Neuronal stem cell (in vitro differentiated cells): Measurements from ENCODE around the gene SEPTIN5.

Experiments
- DNase-seq: peaks from one replicate; pipeline ENCODE4 v3.0.0-alpha.2; 2013; ENCODE audit warnings: low spot score
- H2AFZ ChIP-seq: one replicate; pipeline ENCODE4 v1.6.1; 2013; ENCODE audit warnings: mild to moderate bottlenecking, low read length, inconsistent platforms
- H2AK5ac ChIP-seq: 2 replicates; pipeline ENCODE4 v1.6.1; 2013; ENCODE audit warnings: low read depth, mild to moderate bottlenecking, inconsistent platforms, low read length, moderate library complexity, mixed read lengths
- H2BK120ac ChIP-seq: 2 replicates; pipeline ENCODE4 v1.6.1; 2013; ENCODE audit warnings: low read depth, mild to moderate bottlenecking, inconsistent platforms, low read length, moderate library complexity, mixed read lengths
- H2BK12ac ChIP-seq: one replicate; pipeline ENCODE4 v1.6.1; 2013; ENCODE audit warnings: low read length, inconsistent platforms
- H2BK15ac ChIP-seq: 2 replicates; pipeline ENCODE4 v1.6.1; 2013; ENCODE audit warnings: mild to moderate bottlenecking, low read length, inconsistent platforms, mixed read lengths
- H2BK5ac ChIP-seq: one replicate; pipeline ENCODE4 v1.6.1; 2013; ENCODE audit warnings: inconsistent platforms, mild to moderate bottlenecking, low read length, moderate library complexity
- H3K14ac ChIP-seq: one replicate; pipeline ENCODE4 v1.6.1; 2013; ENCODE audit warnings: low read length, inconsistent platforms
- H3K18ac ChIP-seq: 2 replicates; pipeline ENCODE4 v1.6.1; 2013; ENCODE audit warnings: low read length, inconsistent platforms
- H3K23ac ChIP-seq: 2 replicates; pipeline ENCODE4 v1.6.1; 2013; ENCODE audit warnings: low read depth, mild to moderate bottlenecking, mixed read lengths, low read length, inconsistent platforms; ENCODE audit not compliant: poor library complexity
- H3K27ac ChIP-seq: replicated peaks from 3 replicates; pipeline ENCODE4 v1.5.1; 2013; ENCODE audit warnings: low read length, inconsistent platforms
- H3K27me3 ChIP-seq, 3 experiments: 2 replicates each; pipeline ENCODE4 v1.6.1; 2013; ENCODE audit warnings: low read length in 3 of 3, mild to moderate bottlenecking in 2 of 3, inconsistent platforms in 1 of 3, low read depth in 1 of 3, mixed read lengths in 1 of 3, moderate library complexity in 1 of 3; ENCODE audit not compliant: control insufficient read depth in 3 of 3, insufficient read depth in 3 of 3
- H3K36me3 ChIP-seq, 2 donors: replicated peaks in 1 of 2; 2 replicates each; pipeline ENCODE4 v1.6.1; 2013; ENCODE audit warnings: low read length in 2 of 2; ENCODE audit not compliant: control insufficient read depth in 2 of 2, insufficient read depth in 2 of 2
- H3K4ac ChIP-seq: 2 replicates; pipeline ENCODE4 v1.6.1; 2013; ENCODE audit warnings: inconsistent platforms, mild to moderate bottlenecking, low read length, moderate library complexity
- H3K4me1 ChIP-seq, 2 donors: 1 replicate in 1 of 2; 2 replicates in 1 of 2; pipeline ENCODE4 v1.6.1; 2013; ENCODE audit warnings: low read length in 2 of 2, low read depth in 1 of 2; ENCODE audit not compliant: control insufficient read depth in 2 of 2, insufficient read depth in 1 of 2
- H3K4me2 ChIP-seq: one replicate; pipeline ENCODE4 v1.6.1; 2013; ENCODE audit warnings: mild to moderate bottlenecking, low read length, inconsistent platforms; ENCODE audit not compliant: insufficient read depth, poor library complexity, severe bottlenecking
- H3K4me3 ChIP-seq, 2 donors: 2 replicates each; pipeline ENCODE4 v1.5.1; 2013; ENCODE audit warnings: low read length in 2 of 2, mild to moderate bottlenecking in 2 of 2, inconsistent platforms in 1 of 2, moderate library complexity in 1 of 2
- H3K79me1 ChIP-seq: one replicate; pipeline ENCODE4 v1.6.1; 2013; ENCODE audit warnings: low read depth, mild to moderate bottlenecking, inconsistent platforms, low read length, moderate library complexity
- H3K9ac ChIP-seq: one replicate; pipeline ENCODE4 v1.6.1; 2013; ENCODE audit warnings: mild to moderate bottlenecking, low read depth, low read length, inconsistent platforms; ENCODE audit not compliant: poor library complexity
- H3K9me3 ChIP-seq, 2 donors: replicated peaks in 1 of 2; 2 replicates each; pipeline versions ENCODE3 to v1.6.1; 2013; ENCODE audit warnings: low read length in 2 of 2, mild to moderate bottlenecking in 2 of 2, inconsistent platforms in 1 of 2, low read depth in 1 of 2, mixed read lengths in 1 of 2, moderate library complexity in 1 of 2; ENCODE audit not compliant: control insufficient read depth in 2 of 2, insufficient read depth in 1 of 2
- H4K8ac ChIP-seq: one replicate; pipeline ENCODE4 v1.6.1; 2013; ENCODE audit warnings: low read depth, mild to moderate bottlenecking, inconsistent platforms, low read length, moderate library complexity
- H4K91ac ChIP-seq: one replicate; pipeline ENCODE4 v1.6.1; 2013; ENCODE audit warnings: low read length, low read depth, mild to moderate bottlenecking, inconsistent platforms; ENCODE audit not compliant: poor library complexity
- WGBS, 2 donors: extraction: QIAGEN DNeasy Blood & Tissue Kit; methylation state at CpG; one replicate each; pipeline ENCODE4 v1.1.7; 2013; ENCODE audit warnings: missing lambda C conversion rate in 2 of 2, mixed read lengths in 1 of 2; ENCODE audit not compliant: insufficient read length in 2 of 2, insufficient replicate concordance in 1 of 2; ENCODE audit errors: extremely low coverage in 2 of 2; 5-methylcytosine and 5-hydroxymethylcytosine counted together

SEPTIN5 gene

GRCh38 chr22:19708321-19709011 lies 5.8 kb upstream of the SEPTIN5 start:
- no CpG with 5 or more reads among the region's 20 CpGs for WGBS, 2 donors
- no peak overlapping the region for H2BK12ac ChIP-seq
- no peak for DNase-seq
- no peaks in the 10 kb centered on the region for H3K36me3 ChIP-seq
- H3K27me3 ChIP-seq = peaks cover 0 to 75% (median 9%) of the 10 kb centered on the region in 3 experiments
- peaks cover 5% of the 10 kb centered on the region for H3K79me1 ChIP-seq
- peak overlapping the region; percentile 71 for H2BK5ac ChIP-seq
- peak overlapping the region; percentile 47 for H3K9ac ChIP-seq
- peak overlapping the region; percentile 25 for H2BK15ac ChIP-seq
- H3K9me3 ChIP-seq = peaks cover 0 to 2% of the 10 kb centered on the region in 2 donors
- H3K4me2 ChIP-seq = peak overlapping the region; percentile 4
- H2AK5ac ChIP-seq = peak overlapping the region; percentile 84
- H3K23ac ChIP-seq = peak overlapping the region; percentile 91
- H2BK120ac ChIP-seq = peak overlapping the region; percentile 41
- no peak overlapping the region for H4K91ac ChIP-seq
- no peak overlapping the region for H3K4me3 ChIP-seq
- no peak overlapping the region for H3K27ac ChIP-seq
- H2AFZ ChIP-seq = no peak overlapping the region
- no peak overlapping the region for H3K4ac ChIP-seq
- peaks cover 2 to 8% of the 10 kb centered on the region in 2 donors for H3K4me1 ChIP-seq
- no peak overlapping the region for H4K8ac ChIP-seq
- H3K14ac ChIP-seq = no peak overlapping the region
- peak overlapping the region; percentile 54 for H3K18ac ChIP-seq

DNA sequence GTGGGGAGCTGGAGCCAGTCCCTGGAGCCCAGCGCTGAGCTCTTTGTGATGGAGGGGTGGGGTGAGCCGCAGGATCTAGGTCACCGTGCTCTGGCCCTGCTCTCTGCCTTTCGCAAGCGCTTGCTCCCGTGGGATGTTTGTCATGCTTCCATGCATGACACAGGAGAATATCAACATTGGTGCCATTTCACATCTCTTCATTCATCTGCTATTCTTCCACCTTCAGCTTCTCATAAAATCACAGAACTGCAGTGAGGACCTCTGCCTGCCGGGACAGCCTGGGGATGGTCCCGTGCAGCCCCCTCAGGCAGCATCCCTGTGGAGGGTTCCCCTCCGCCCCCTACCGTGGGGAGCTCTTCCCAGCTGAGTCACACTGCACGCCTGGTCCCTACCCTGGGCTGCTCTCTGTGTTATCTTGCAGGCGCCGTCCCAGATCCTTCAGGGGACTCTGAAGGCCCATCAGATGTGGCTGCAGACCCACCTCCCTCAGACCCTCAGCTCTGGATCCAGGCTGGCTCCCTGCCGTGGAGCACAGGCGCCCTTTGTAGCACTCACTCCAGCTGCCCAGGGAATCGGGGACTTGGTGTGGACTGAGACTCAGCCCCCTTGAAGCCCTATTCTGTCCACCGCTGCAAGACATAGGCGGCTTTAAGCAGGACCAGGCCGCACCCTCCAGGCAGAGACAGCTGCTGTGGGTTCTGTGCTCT lies 5.1 kb upstream of the SEPTIN5 start:
- Histone ChIP-seq H3K9me3 (peaks cover 0 to 2% of the 10 kb centered on the region in 2 donors), H2BK5ac (peak overlapping the region; percentile 71), H3K23ac (peak overlapping the region; percentile 91), H2BK120ac (peak overlapping the region; percentile 41), H3K79me1 (peaks cover 5% of the 10 kb centered on the region), H3K18ac (peak overlapping the region; percentile 76), H2AFZ (no peak overlapping the region), H4K91ac (no peak overlapping the region), H3K4me3 (no peak overlapping the region), H3K36me3 (no peaks in the 10 kb centered on the region), H3K27ac (no peak overlapping the region), H3K4me1 (peaks cover 2 to 11% of the 10 kb centered on the region in 2 donors), H3K4me2 (peak overlapping the region; percentile 4), H3K14ac (no peak overlapping the region), H2BK12ac (no peak overlapping the region), H2BK15ac (peak overlapping the region; percentile 67), H3K27me3 (peaks cover 0 to 81% (median 14%) of the 10 kb centered on the region in 3 experiments), H3K9ac (no peak overlapping the region), H4K8ac (peak overlapping the region; percentile 65), H2AK5ac (peak overlapping the region; percentile 84), H3K4ac (no peak overlapping the region)
- DNase-seq = no peak
- WGBS, 2 donors = no CpG with 5 or more reads among the region's 19 CpGs

DNA sequence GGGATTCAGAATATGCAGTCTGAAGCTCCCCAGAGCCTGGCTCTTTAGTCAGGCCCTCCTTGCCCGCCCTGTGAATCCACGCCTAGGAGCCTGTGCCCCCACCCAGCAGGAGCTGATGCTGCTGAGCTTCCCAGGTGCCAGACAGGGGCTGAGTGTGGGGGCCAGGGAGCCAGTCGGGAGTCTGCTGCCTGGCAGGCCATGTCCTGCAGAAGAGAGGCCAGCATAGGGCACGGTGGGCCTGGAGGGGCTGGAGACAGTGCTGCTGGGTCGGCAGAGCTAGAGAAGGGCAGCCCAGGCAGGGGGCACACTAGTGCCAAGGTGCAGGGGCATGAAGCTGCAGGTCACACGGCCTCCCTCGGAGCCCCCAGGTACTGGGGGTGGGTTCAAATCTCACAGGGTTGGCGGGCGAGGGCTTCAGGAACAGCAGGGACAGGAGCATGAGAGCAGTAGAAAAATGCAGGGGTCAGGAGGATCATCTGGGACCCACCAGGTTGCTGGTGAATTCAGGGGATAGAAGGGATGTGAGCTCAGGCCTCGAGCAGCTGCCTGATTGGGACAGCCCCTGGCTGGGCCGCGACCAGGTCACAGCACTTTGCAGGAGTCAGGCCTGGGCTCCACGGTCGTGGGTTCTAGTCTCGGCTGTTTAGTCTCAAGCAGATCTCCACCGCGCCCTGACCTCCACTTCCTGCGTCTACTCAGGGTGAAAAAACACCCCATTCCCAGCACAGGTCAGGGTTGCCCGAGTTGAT lies 4.1 kb upstream of the SEPTIN5 start:
- peak overlapping the region; percentile 91 for H3K23ac ChIP-seq
- H2AK5ac ChIP-seq = peak overlapping the region; percentile 75
- peak overlapping the region; percentile 80 for H3K18ac ChIP-seq
- H2BK120ac ChIP-seq = no peak overlapping the region
- H3K4me1 ChIP-seq = peaks cover 7 to 10% of the 10 kb centered on the region in 2 donors
- peak overlapping the region; percentile 75 for H3K14ac ChIP-seq
- H3K36me3 ChIP-seq = no peaks in the 10 kb centered on the region
- H3K27ac ChIP-seq = no peak overlapping the region
- peaks cover 5% of the 10 kb centered on the region for H3K79me1 ChIP-seq
- no peak overlapping the region for H2AFZ ChIP-seq
- H3K4me2 ChIP-seq = no peak overlapping the region
- no peak overlapping the region for H3K9ac ChIP-seq
- H3K9me3 ChIP-seq = peaks cover 0 to 2% of the 10 kb centered on the region in 2 donors
- H4K8ac ChIP-seq = no peak overlapping the region
- no peak for DNase-seq
- peak overlapping the region; percentile 95 for H4K91ac ChIP-seq
- H3K27me3 ChIP-seq = peaks cover 0 to 84% (median 20%) of the 10 kb centered on the region in 3 experiments
- WGBS, 2 donors = no CpG with 5 or more reads among the region's 19 CpGs
- no peak overlapping the region for H2BK12ac ChIP-seq
- no peak overlapping the region for H2BK15ac ChIP-seq
- peak overlapping the region; percentile 53 for H2BK5ac ChIP-seq
- H3K4me3 ChIP-seq = no peak overlapping the region
- no peak overlapping the region for H3K4ac ChIP-seq
